IPS-15b (cell line): ENCODE data around the gene ZNF407.

Source experiments
- H3K27me3 ChIP-seq: one replicate; pipeline ENCODE4 v1.6.1; 2013; ENCODE audit warnings: low read length; ENCODE audit not compliant: control insufficient read depth, insufficient read depth
- H3K36me3 ChIP-seq: one replicate; pipeline ENCODE4 v1.6.1; 2013; ENCODE audit warnings: low read length; ENCODE audit not compliant: control insufficient read depth, insufficient read depth
- H3K4me1 ChIP-seq: one replicate; pipeline ENCODE4 v1.6.1; 2013; ENCODE audit warnings: mild to moderate bottlenecking, low read length; ENCODE audit not compliant: control insufficient read depth, insufficient read depth
- H3K4me3 ChIP-seq: one replicate; pipeline ENCODE4 v1.5.1; 2013; ENCODE audit warnings: low read depth, low read length
- H3K9ac ChIP-seq: one replicate; pipeline ENCODE4 v1.6.1; 2013; ENCODE audit warnings: low read depth, mild to moderate bottlenecking, low read length
- H3K9me3 ChIP-seq: one replicate; pipeline ENCODE4 v1.6.1; 2013; ENCODE audit warnings: mild to moderate bottlenecking, low read length; ENCODE audit not compliant: control insufficient read depth, insufficient read depth

The ZNF407 gene

GRCh38 chr18:74714120-74714519 lies 116.5 kb downstream of the ZNF407 start:
- Histone ChIP-seq H3K9me3 (no peaks in the 10 kb centered on the region), H3K27me3 (no peaks in the 10 kb centered on the region), H3K9ac (no peak overlapping the region), H3K36me3 (no peaks in the 10 kb centered on the region), H3K4me3 (no peak overlapping the region), H3K4me1 (no peaks in the 10 kb centered on the region)

DNA sequence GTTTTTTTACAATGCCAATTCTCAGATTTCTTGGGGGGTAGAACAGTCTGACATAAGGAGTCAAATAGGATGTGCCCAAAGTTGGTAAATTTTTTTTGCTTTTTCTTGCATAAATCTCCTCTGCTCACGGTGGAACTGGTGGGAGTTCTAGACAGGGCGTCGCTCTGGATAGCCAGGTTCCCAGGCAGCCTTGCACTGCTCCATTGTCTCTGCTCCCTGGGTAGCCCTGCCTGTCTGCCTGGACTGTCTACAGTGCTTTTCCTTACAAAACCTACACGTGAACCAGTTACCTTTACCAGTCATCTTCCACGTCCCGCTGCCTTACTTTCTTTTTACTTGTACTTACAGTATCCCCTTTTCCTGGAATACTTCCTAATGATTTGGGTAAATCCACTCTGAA lies 117.1 kb downstream of the ZNF407 start:
- Histone ChIP-seq H3K4me3 (no peak overlapping the region), H3K4me1 (no peaks in the 10 kb centered on the region), H3K9ac (no peak overlapping the region), H3K36me3 (no peaks in the 10 kb centered on the region), H3K27me3 (no peaks in the 10 kb centered on the region), H3K9me3 (no peaks in the 10 kb centered on the region)

DNA sequence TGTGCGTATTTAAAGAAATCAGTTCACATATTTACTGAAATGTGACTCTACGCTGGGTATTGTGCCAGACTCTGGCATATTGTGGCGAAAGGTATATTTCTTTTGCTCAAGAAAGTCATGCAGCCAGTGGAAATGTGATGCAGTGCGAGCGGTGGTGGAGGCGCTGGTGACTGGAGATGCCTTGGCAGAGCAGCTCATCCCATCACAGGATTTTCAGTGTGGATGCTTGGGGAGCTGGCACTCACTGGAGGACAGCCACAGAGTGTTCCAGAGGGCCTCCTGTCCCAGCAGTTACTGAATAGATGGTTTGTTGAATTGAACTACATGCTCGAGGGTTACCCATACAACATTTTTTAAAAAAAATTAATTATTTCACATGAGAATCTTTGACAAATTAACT lies 117.6 kb downstream of the ZNF407 start:
- H3K4me1 ChIP-seq, result no peaks in the 10 kb centered on the region
- no peak overlapping the region for H3K9ac ChIP-seq
- no peaks in the 10 kb centered on the region for H3K36me3 ChIP-seq
- H3K4me3 ChIP-seq, result no peak overlapping the region
- no peaks in the 10 kb centered on the region for H3K27me3 ChIP-seq
- H3K9me3 ChIP-seq, result no peaks in the 10 kb centered on the region

- H3K4me3 ChIP-seq, result no peak overlapping the region
These were observed 118.4 kb downstream of the ZNF407 start for GRCh38 chr18:74715865-74716712.

GRCh38 chr18:74718312-74718711 lies 120.6 kb downstream of the ZNF407 start:
- Histone ChIP-seq H3K9ac (no peak overlapping the region), H3K9me3 (no peaks in the 10 kb centered on the region), H3K36me3 (no peaks in the 10 kb centered on the region), H3K27me3 (no peaks in the 10 kb centered on the region), H3K4me1 (no peaks in the 10 kb centered on the region), H3K4me3 (no peak overlapping the region)

More at GRCh38 chr18:74715865-74716712, 118.4 kb downstream of the ZNF407 start:
- Histone ChIP-seq H3K27me3 (no peaks in the 10 kb centered on the region), H3K36me3 (no peaks in the 10 kb centered on the region), H3K4me1 (no peaks in the 10 kb centered on the region), H3K9ac (no peak overlapping the region), H3K9me3 (no peaks in the 10 kb centered on the region)

DNA sequence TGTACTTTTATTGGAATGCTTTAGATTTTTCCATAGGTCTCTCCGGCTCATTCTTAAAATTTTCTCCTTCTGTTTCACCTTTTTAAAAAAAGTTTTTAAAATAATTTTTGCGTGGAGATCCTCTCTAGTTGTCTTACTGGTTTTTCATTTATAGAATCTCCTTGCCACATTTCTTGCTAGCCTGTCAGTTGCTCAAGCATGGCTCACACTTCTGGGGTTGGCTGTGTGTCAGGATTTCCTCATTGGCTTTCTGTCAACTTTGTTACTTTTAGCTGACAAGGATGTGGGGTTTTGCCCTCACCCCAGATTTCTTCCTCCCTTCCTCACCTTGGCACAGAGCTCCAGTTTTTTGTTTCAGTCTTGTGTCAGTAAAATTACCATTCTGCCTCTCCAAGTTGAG lies 124.6 kb downstream of the ZNF407 start:
- Histone ChIP-seq H3K4me1 (no peaks in the 10 kb centered on the region), H3K9ac (no peak overlapping the region), H3K36me3 (no peaks in the 10 kb centered on the region), H3K27me3 (no peaks in the 10 kb centered on the region), H3K4me3 (no peak overlapping the region), H3K9me3 (no peaks in the 10 kb centered on the region)

- Histone ChIP-seq H3K27me3 (no peaks in the 10 kb centered on the region), H3K4me1 (no peaks in the 10 kb centered on the region), H3K36me3 (no peaks in the 10 kb centered on the region), H3K9ac (no peak overlapping the region), H3K9me3 (no peaks in the 10 kb centered on the region), H3K4me3 (no peak overlapping the region)
These were observed 126.5 kb downstream of the ZNF407 start for GRCh38 chr18:74724186-74724585.

DNA sequence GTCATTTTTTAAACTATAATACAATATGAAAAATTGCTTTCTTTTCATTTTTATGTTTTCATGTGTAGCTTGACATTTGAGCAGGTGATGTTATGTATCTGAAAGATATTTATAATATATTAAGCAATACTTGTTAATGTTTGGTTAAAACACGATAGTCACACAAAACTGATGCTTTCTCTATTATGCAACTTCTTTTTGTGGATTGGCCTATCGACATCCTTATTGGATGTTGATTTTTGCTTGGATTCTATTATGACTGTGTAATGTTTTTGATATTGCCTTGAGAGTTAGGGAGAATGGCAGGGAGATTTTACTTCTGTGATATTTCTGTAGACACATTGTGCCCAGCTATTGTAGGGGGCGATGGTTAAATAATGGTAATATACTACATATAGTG lies 128.0 kb downstream of the ZNF407 start:
- Histone ChIP-seq H3K4me3 (no peak overlapping the region), H3K36me3 (no peaks in the 10 kb centered on the region)

GRCh38 chr18:74728586-74728985 lies 130.9 kb downstream of the ZNF407 start:
- no peaks in the 10 kb centered on the region for H3K9me3 ChIP-seq
- H3K9ac ChIP-seq, result no peak overlapping the region
- H3K27me3 ChIP-seq, result no peaks in the 10 kb centered on the region
- H3K36me3 ChIP-seq, result no peaks in the 10 kb centered on the region
- no peak overlapping the region for H3K4me3 ChIP-seq
- H3K4me1 ChIP-seq, result no peaks in the 10 kb centered on the region

More for the DNA sequence above, 128.0 kb downstream of the ZNF407 start:
- Histone ChIP-seq H3K9me3 (no peaks in the 10 kb centered on the region), H3K27me3 (no peaks in the 10 kb centered on the region), H3K9ac (no peak overlapping the region), H3K4me1 (no peaks in the 10 kb centered on the region)

- Histone ChIP-seq H3K36me3 (no peaks in the 10 kb centered on the region), H3K9ac (no peak overlapping the region), H3K4me1 (no peaks in the 10 kb centered on the region), H3K9me3 (no peaks in the 10 kb centered on the region), H3K27me3 (no peaks in the 10 kb centered on the region), H3K4me3 (no peak overlapping the region)
These were observed 133.4 kb downstream of the ZNF407 start for GRCh38 chr18:74731097-74731496.

GRCh38 chr18:74732380-74732779 lies 134.7 kb downstream of the ZNF407 start:
- H3K4me3 ChIP-seq, result no peak overlapping the region
- H3K9ac ChIP-seq, result no peak overlapping the region
- no peaks in the 10 kb centered on the region for H3K27me3 ChIP-seq
- H3K36me3 ChIP-seq, result no peaks in the 10 kb centered on the region
- no peaks in the 10 kb centered on the region for H3K9me3 ChIP-seq
- no peaks in the 10 kb centered on the region for H3K4me1 ChIP-seq

- Histone ChIP-seq H3K9me3 (no peaks in the 10 kb centered on the region), H3K9ac (no peak overlapping the region), H3K4me3 (no peak overlapping the region), H3K27me3 (no peaks in the 10 kb centered on the region), H3K36me3 (no peaks in the 10 kb centered on the region), H3K4me1 (no peaks in the 10 kb centered on the region)
These were observed 135.9 kb downstream of the ZNF407 start for GRCh38 chr18:74733598-74733997.
